Type B pancreatic cell (in vitro differentiated cells): ENCODE results near the gene TRAF3. TPM values are rescaled to one million over a fixed set of nuclear protein-coding genes. Genes with fewer than 3 reads are reported as not detected.
"Not testable (repeated sequence)": the region's sequence is repeated elsewhere in the genome, so short reads cannot be mapped to it uniquely, and the experiment has no call there.

Source experiments
- DNase-seq: peaks from one replicate; pipeline ENCODE4 v3.0.0; 2021; ENCODE audit warnings: mixed read lengths; ENCODE audit not compliant: unreplicated experiment; ENCODE audit errors: extremely low spot score
- H3K27ac Mint-ChIP-seq: 2 replicates; pipeline ENCODE4 v1.8.0; 2021; ENCODE audit warnings: mild to moderate bottlenecking, mixed read lengths
- H3K27me3 Mint-ChIP-seq: 2 replicates; pipeline ENCODE4 v1.8.0; 2021; ENCODE audit warnings: mixed read lengths
- H3K36me3 Mint-ChIP-seq: 2 replicates; pipeline ENCODE4 v1.8.0; 2021; ENCODE audit warnings: mixed read lengths
- H3K4me1 Mint-ChIP-seq: one replicate; pipeline ENCODE4 v1.8.0; 2021; ENCODE audit warnings: mixed read lengths; ENCODE audit not compliant: unreplicated experiment
- H3K4me3 Mint-ChIP-seq: 2 replicates; pipeline ENCODE4 v1.8.0; 2021; ENCODE audit warnings: mild to moderate bottlenecking, mixed read lengths
- H3K9me3 Mint-ChIP-seq: 2 replicates; pipeline ENCODE4 v1.8.0; 2021; ENCODE audit warnings: mixed read lengths
- total RNA-seq: library from RNA; stranded (reverse); gene quantifications from 2 replicates; pipeline ENCODE4 v1.2.1, GENCODE V29; 2021; ENCODE audit warnings: low replicate concordance
- TF ChIP-seq, protein P1 (sequence below): fragments of 200-600 bp; sonication (generic); conservative IDR thresholded peaks from 2 replicates; pipeline ENCODE4 v1.5.0; 2021; ENCODE audit warnings: antibody characterized with exemption, mild to moderate bottlenecking

The TRAF3 gene
- total RNA-seq, 1 donor from 2014 or later: 24.0 TPM

GRCh38 chr14:102923201-102923924, 146.1 kb downstream of the TRAF3 start:
- TF ChIP-seq, protein P1, sequence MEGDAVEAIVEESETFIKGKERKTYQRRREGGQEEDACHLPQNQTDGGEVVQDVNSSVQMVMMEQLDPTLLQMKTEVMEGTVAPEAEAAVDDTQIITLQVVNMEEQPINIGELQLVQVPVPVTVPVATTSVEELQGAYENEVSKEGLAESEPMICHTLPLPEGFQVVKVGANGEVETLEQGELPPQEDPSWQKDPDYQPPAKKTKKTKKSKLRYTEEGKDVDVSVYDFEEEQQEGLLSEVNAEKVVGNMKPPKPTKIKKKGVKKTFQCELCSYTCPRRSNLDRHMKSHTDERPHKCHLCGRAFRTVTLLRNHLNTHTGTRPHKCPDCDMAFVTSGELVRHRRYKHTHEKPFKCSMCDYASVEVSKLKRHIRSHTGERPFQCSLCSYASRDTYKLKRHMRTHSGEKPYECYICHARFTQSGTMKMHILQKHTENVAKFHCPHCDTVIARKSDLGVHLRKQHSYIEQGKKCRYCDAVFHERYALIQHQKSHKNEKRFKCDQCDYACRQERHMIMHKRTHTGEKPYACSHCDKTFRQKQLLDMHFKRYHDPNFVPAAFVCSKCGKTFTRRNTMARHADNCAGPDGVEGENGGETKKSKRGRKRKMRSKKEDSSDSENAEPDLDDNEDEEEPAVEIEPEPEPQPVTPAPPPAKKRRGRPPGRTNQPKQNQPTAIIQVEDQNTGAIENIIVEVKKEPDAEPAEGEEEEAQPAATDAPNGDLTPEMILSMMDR: no peak
- H3K4me3 Mint-ChIP-seq: no peak overlapping the region
- H3K36me3 Mint-ChIP-seq: no peaks in the 10 kb centered on the region
- no peak overlapping the region for H3K27ac Mint-ChIP-seq
- no peaks in the 10 kb centered on the region for H3K4me1 Mint-ChIP-seq
- no peak for DNase-seq
- peaks cover 14% of the 10 kb centered on the region for H3K27me3 Mint-ChIP-seq
- no peaks in the 10 kb centered on the region for H3K9me3 Mint-ChIP-seq

GRCh38 chr14:102923925-102924486, 146.8 kb downstream of the TRAF3 start:
- Mint-ChIP-seq H3K4me1 (no peaks in the 10 kb centered on the region), H3K4me3 (no peak overlapping the region), H3K36me3 (no peaks in the 10 kb centered on the region), H3K27me3 (peaks cover 18% of the 10 kb centered on the region), H3K27ac (no peak overlapping the region), H3K9me3 (no peaks in the 10 kb centered on the region)
- TF ChIP-seq, protein P1: no peak
- no peak for DNase-seq

- Mint-ChIP-seq H3K9me3 (no peaks in the 10 kb centered on the region), H3K27me3 (peaks cover 18% of the 10 kb centered on the region), H3K4me1 (no peaks in the 10 kb centered on the region), H3K36me3 (no peaks in the 10 kb centered on the region), H3K27ac (no peak overlapping the region), H3K4me3 (no peak overlapping the region)
- no peak for DNase-seq
- TF ChIP-seq, protein P1: peak; percentile 49
Measured at GRCh38 chr14:102924632-102925588, 147.7 kb downstream of the TRAF3 start.

DNA sequence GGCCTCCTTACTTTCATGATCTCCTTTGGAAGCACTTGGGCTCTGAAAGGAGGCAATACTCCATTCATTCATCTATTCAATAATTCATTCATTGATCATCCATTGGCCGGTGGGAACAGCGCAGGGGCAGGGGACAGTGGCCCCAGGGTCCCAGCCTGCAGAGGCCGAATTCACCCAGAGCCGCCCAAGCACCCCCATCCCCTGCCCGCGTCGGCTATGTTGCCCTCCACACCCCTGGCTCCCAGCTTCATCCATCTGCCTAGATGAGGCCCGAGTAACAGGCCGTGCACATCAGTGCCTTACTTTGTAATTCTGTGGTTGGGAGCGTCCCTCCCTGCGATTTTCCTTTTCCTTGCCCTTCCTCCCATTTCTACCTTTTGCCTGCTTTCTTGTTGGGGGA, 148.4 kb downstream of the TRAF3 start:
- Mint-ChIP-seq H3K27me3 (peaks cover 18% of the 10 kb centered on the region), H3K9me3 (no peaks in the 10 kb centered on the region), H3K4me3 (no peak overlapping the region), H3K4me1 (no peaks in the 10 kb centered on the region), H3K36me3 (no peaks in the 10 kb centered on the region), H3K27ac (peak overlapping the region; percentile 3)
- TF ChIP-seq, protein P1: no peak
- no peak for DNase-seq

- Mint-ChIP-seq H3K27ac (peak overlapping the region; percentile 3), H3K4me1 (no peaks in the 10 kb centered on the region), H3K4me3 (no peak overlapping the region), H3K36me3 (no peaks in the 10 kb centered on the region), H3K27me3 (peaks cover 23% of the 10 kb centered on the region), H3K9me3 (no peaks in the 10 kb centered on the region)
- no peak for DNase-seq
- TF ChIP-seq, protein P1: no peak
Measured at GRCh38 chr14:102926104-102926503, 148.9 kb downstream of the TRAF3 start.

DNA sequence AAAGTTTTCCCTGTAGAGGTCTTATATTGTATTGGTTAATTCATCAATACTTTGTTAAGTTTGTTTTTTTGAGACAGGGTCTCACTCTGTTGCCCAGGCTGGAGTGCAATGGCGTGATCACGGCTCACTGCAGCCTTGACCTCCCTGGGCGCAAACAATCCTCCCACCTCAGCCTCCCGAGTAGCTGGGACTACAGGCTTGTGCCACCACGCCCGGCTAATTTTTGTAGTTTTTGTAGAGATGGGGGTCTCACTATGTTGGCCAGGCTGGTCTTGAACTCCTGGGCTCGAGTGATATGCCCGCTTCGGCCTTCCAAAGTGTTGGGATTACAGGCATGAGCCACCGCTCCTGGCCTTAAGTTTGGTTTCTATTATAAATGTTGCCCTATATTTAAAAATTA, 149.6 kb downstream of the TRAF3 start:
- peaks cover 29% of the 10 kb centered on the region for H3K27me3 Mint-ChIP-seq
- not testable (repeated sequence) for H3K36me3 Mint-ChIP-seq, DNase-seq, H3K4me3 Mint-ChIP-seq, H3K9me3 Mint-ChIP-seq, H3K4me1 Mint-ChIP-seq
- peak overlapping the region; percentile 96 for H3K27ac Mint-ChIP-seq
